Tibial artery (tissue), 4 donors: ENCODE data around the gene MAGI2.
A peak's percentile ranks its signal among the peaks of the same experiment; 100 is the strongest.

Experiments
- DNase-seq, 2 donors: peaks; one replicate each; pipeline ENCODE4 v3.0.0-alpha.2; 2019
- H3K27ac ChIP-seq, 2 donors: fragments of 200-600 bp; sonication (generic) in 1 of 2; 1 replicate in 1 of 2; 2 replicates in 1 of 2; pipeline ENCODE4 v1.5.1; 2018 to 2019; ENCODE audit warnings: mild to moderate bottlenecking in 1 of 2
- H3K27me3 ChIP-seq, 2 donors: fragments of 200-600 bp; sonication (generic) in 1 of 2; one replicate each; pipeline versions ENCODE4 v1.5.1 to v1.6.0; 2016 to 2019
- H3K36me3 ChIP-seq, 3 donors: fragments of 200-600 bp; sonication (generic) in 2 of 3; one replicate each; pipeline ENCODE4 v1.5.1; 2016 to 2019; ENCODE audit warnings: mild to moderate bottlenecking in 2 of 3
- H3K4me1 ChIP-seq, 4 donors: fragments of 200-600 bp; sonication (generic) in 2 of 4; 1 replicate in 3 of 4; 2 replicates in 1 of 4; pipeline ENCODE4 v1.5.1; 2016 to 2019
- H3K4me3 ChIP-seq, 2 donors: fragments of 200-600 bp; sonication (generic) in 1 of 2; 1 replicate in 1 of 2; 2 replicates in 1 of 2; pipeline ENCODE4 v1.5.1; 2018 to 2019; ENCODE audit warnings: mild to moderate bottlenecking in 2 of 2
- H3K9me3 ChIP-seq, 3 donors: fragments of 200-600 bp; sonication (generic) in 1 of 3; one replicate each; pipeline ENCODE4 v1.5.1; 2016 to 2019
- intact Hi-C: fragments of 100-400 bp; cut with DNase I; formaldehyde crosslinking; loops from one replicate; pipeline ENCODE4 v1.15.0; 2023; ENCODE audit warnings: low total_unique reads
- TF ChIP-seq, protein P1 (sequence below), 2 experiments: fragments of 200-600 bp in 1 of 2; fragments of 450-650 bp in 1 of 2; IDR thresholded peaks; one replicate each; pipeline ENCODE4 v1.5.1; 2017 to 2019; ENCODE audit warnings: antibody characterized with exemption in 2 of 2, mild to moderate bottlenecking in 1 of 2, moderate library complexity in 1 of 2

Gene MAGI2

DNA sequence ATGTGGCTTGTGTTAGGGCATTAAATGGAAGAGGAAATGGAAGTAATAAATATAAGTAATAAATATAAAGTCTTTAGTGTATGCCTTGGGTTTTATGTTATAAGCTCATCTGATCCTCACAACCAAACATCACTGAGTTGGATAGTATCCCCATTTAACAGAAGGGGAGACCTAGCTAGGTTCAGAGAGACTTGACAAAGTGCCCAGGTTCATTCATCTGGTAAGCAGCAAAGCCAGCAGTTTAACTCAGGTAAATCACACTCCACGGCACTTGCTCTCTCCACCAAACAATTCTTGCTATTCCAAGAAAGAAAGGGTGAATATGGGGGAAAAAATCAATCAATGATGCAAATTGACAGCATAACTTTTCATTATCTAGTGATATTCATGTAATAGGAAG is 167.3 kb downstream of the MAGI2 start:
- H3K9me3 ChIP-seq: no peaks in the 10 kb centered on the region
- H3K4me1 ChIP-seq: peaks cover 0 to 17% (median 2%) of the 10 kb centered on the region in 4 donors
- intact Hi-C loops: no loop called here
- DNase-seq: no peak
- no peaks in the 10 kb centered on the region for H3K36me3 ChIP-seq
- H3K4me3 ChIP-seq: no peak overlapping the region
- no peak overlapping the region for H3K27ac ChIP-seq
- TF ChIP-seq, protein P1, sequence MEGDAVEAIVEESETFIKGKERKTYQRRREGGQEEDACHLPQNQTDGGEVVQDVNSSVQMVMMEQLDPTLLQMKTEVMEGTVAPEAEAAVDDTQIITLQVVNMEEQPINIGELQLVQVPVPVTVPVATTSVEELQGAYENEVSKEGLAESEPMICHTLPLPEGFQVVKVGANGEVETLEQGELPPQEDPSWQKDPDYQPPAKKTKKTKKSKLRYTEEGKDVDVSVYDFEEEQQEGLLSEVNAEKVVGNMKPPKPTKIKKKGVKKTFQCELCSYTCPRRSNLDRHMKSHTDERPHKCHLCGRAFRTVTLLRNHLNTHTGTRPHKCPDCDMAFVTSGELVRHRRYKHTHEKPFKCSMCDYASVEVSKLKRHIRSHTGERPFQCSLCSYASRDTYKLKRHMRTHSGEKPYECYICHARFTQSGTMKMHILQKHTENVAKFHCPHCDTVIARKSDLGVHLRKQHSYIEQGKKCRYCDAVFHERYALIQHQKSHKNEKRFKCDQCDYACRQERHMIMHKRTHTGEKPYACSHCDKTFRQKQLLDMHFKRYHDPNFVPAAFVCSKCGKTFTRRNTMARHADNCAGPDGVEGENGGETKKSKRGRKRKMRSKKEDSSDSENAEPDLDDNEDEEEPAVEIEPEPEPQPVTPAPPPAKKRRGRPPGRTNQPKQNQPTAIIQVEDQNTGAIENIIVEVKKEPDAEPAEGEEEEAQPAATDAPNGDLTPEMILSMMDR (IDR thresholded peaks at IDR 0.05): no peak
- H3K27me3 ChIP-seq: no peaks in the 10 kb centered on the region

DNA sequence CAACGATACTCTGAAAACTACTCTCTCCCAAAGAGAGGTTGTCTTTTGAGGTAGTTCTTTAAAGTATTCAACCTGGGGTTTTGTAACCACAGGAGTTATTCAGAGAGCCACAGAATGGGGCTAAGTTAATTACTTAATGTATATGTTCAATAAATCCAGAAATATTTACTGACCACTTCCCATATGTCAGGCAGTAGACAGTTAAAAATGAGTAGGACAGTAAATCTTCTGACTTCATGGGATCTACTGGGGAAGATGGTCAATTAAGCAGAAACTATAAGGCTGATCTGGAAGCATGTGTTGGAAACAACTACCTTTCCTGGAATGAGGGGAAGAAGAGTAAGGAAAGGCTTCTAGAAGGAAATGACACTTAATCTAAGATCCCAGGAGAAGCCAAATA is 167.7 kb downstream of the MAGI2 start:
- H3K4me3 ChIP-seq: no peak overlapping the region
- no peak overlapping the region for H3K27ac ChIP-seq
- H3K4me1 ChIP-seq: peaks cover 0 to 17% (median 2%) of the 10 kb centered on the region in 4 donors
- H3K36me3 ChIP-seq: no peaks in the 10 kb centered on the region
- H3K9me3 ChIP-seq: no peaks in the 10 kb centered on the region
- TF ChIP-seq, protein P1 (IDR thresholded peaks at IDR 0.05): no peak
- intact Hi-C loops: no loop called here
- no peak for DNase-seq
- no peaks in the 10 kb centered on the region for H3K27me3 ChIP-seq

DNA sequence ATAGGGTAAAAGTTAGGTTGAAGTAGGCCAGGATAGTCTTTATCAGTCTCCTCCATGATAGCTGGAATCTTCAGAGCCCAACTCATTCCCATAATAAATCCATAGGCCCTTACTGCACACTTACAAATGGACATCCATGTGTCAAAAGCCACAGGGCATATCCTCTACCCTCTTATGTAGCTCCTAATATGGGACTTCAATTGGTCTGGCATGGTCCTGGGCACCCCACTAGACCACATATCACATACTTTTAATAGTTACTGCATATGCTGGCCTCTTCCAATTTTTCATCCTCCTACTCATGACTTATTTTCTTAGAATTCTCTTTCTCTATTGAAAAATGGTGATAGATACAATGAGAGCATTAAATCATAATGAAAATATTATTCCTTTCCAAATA is 169.3 kb downstream of the MAGI2 start:
- H3K4me1 ChIP-seq: peaks cover 0 to 17% (median 2%) of the 10 kb centered on the region in 4 donors
- TF ChIP-seq, protein P1 (IDR thresholded peaks at IDR 0.05): no peak
- DNase-seq: no peak
- H3K36me3 ChIP-seq: no peaks in the 10 kb centered on the region
- no peak overlapping the region for H3K4me3 ChIP-seq
- intact Hi-C loops: no loop called here
- H3K27me3 ChIP-seq: no peaks in the 10 kb centered on the region
- H3K27ac ChIP-seq: no peak overlapping the region
- no peaks in the 10 kb centered on the region for H3K9me3 ChIP-seq

DNA sequence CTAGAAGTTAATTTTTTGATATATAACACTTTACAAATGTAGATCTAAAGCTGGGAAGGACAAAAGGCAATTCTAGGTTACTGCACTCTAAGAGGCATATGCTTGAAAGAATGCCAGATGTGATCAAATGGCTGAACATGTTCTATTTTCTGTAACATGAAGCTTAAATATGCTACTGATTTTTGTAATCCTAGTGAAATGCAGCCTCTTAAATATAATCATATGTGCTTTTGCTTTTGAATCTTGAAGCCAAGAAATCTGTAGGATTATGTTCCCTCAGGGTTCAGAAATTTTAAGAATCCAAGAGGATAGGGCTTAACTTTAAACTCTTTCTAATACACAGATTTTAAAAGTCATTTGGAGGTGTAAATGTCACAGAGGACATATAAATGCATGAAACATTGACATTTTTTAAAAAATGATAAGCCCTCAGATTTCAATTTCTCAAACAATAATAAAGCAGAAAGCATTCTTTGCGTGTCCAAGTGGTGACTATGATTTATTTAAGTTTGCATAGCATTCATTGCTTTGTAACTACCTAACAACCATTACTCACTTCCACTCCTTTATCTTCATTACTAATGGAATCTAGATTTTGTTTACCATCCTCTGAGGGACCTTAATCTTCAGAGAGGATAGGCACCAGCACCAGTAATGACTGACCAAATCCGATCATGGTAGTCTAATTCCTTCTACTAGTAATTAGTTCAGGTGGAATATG is 170.4 kb downstream of the MAGI2 start:
- no peak for DNase-seq

DNA sequence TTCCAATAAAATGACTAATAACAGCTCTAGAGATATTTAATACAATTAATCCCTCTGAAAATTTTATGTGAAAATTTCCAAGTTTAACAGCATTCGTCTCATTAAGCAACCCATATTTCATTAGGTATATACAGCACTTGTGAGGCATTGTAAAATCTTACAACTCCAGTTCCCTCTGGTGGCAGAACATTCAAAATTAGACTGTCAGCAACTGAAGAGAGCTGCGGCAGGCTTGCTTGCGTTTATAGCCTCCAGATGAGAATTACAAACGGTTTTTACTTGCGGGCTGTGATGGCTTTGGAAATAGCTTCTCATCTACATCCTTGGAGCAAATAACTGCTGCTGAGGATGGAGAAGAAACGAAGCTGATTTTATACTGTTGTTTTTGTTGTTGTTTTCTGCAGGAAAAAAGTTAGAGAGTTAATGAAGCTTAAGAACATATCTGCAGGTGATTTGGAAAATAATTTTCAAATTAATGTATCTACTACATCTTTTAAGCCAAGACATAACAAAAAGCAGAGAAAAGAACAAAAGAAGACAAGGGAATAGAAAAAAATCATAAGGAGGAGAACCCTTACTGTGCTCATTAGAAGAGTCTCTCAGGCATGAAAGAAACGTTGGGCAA is 171.3 kb downstream of the MAGI2 start:
- H3K27me3 ChIP-seq: no peaks in the 10 kb centered on the region
- no peaks in the 10 kb centered on the region for H3K9me3 ChIP-seq
- no peak overlapping the region for H3K4me3 ChIP-seq
- TF ChIP-seq, protein P1 (IDR thresholded peaks at IDR 0.05): peak; percentile 14
- peaks cover 0 to 17% (median 2%) of the 10 kb centered on the region in 4 donors for H3K4me1 ChIP-seq
- intact Hi-C loops: no loop called here
- no peak for DNase-seq
- H3K36me3 ChIP-seq: no peaks in the 10 kb centered on the region
- no peak overlapping the region for H3K27ac ChIP-seq

More for the DNA sequence above, 170.4 kb downstream of the MAGI2 start:
- H3K27me3 ChIP-seq: no peaks in the 10 kb centered on the region
- H3K9me3 ChIP-seq: no peaks in the 10 kb centered on the region
- no peak overlapping the region for H3K4me3 ChIP-seq
- H3K27ac ChIP-seq: no peak overlapping the region
- intact Hi-C loops: no loop called here
- H3K4me1 ChIP-seq: peaks cover 0 to 17% (median 2%) of the 10 kb centered on the region in 4 donors
- TF ChIP-seq, protein P1 (IDR thresholded peaks at IDR 0.05): no peak
- H3K36me3 ChIP-seq: no peaks in the 10 kb centered on the region
